Effector memory CD4-positive, alpha-beta T cell (primary cell): ENCODE measurements around the gene IRS2.

Source experiments
- DNase-seq, 3 donors: peaks; one replicate each; pipeline ENCODE4 v3.0.0-alpha.2; 2020
- H3K27ac ChIP-seq: 2 replicates; pipeline ENCODE4 v1.7.0; 2013; ENCODE audit warnings: mild to moderate bottlenecking, low read length, moderate library complexity; ENCODE audit not compliant: insufficient read depth, poor library complexity, severe bottlenecking
- H3K27me3 ChIP-seq: replicated peaks from 2 replicates; pipeline ENCODE4 v1.7.0; 2013; ENCODE audit warnings: mild to moderate bottlenecking, low read length; ENCODE audit not compliant: insufficient read depth, control insufficient read depth, poor library complexity, severe bottlenecking
- H3K36me3 ChIP-seq: 2 replicates; pipeline ENCODE4 v1.7.0; 2013; ENCODE audit warnings: mild to moderate bottlenecking, low read length, moderate library complexity; ENCODE audit not compliant: control insufficient read depth, insufficient read depth
- H3K4me1 ChIP-seq: 2 replicates; pipeline ENCODE4 v1.7.0; 2013; ENCODE audit warnings: low read length, mild to moderate bottlenecking; ENCODE audit not compliant: control insufficient read depth, insufficient read depth, poor library complexity, severe bottlenecking
- H3K4me3 ChIP-seq: 2 replicates; pipeline ENCODE4 v1.7.0; 2013; ENCODE audit warnings: low read length, low read depth, mild to moderate bottlenecking; ENCODE audit not compliant: insufficient read depth, poor library complexity, severe bottlenecking
- H3K9me3 ChIP-seq: 2 replicates; pipeline ENCODE4 v1.7.0; 2013; ENCODE audit warnings: mild to moderate bottlenecking, low read length, moderate library complexity; ENCODE audit not compliant: control insufficient read depth

IRS2 gene

DNA sequence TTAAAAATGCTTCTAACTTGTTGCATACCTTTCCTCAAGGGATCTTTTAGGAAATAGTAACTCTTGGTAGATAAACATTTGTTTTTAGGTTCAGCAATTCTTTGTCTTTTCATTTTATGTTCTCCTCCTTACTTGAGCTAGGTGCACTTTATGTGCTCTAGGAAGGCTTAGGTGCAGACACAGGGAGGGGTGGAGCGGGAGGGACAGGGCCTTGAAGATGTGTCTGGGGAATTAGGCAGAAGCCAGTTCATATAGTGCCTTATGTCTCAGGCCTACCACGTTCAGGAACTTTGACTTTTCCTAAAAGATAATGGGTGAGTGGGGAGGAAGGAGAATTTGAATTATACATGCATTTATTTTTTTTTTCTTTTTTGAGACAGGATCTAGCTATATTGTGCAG is 37.7 kb downstream of the IRS2 start:
- no peak for DNase-seq
- H3K9me3 ChIP-seq = no peaks in the 10 kb centered on the region
- H3K36me3 ChIP-seq = no peaks in the 10 kb centered on the region
- no peak overlapping the region for H3K27ac ChIP-seq
- peaks cover 3% of the 10 kb centered on the region for H3K4me1 ChIP-seq
- H3K4me3 ChIP-seq = no peak overlapping the region
- no peaks in the 10 kb centered on the region for H3K27me3 ChIP-seq

DNA sequence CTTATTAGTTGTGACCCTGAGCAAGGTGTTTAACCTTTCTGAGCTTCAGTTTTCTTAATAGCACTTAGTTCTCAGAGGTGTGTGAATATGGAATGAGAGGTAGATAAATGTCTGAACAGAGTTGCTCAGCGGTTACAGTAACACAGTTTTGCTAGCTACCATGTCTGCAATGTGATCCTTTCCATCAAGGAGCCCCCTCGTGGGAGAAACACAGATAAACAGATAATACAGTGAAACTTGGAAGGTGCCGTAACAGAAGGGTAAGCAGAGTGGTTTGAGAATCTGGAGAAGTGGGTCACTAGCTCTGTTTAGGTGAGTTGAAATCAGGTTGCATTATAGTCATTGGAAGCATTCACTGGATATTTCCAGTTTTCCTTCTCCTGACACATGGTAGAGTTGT is 38.9 kb downstream of the IRS2 start:
- Histone ChIP-seq H3K4me3 (no peak overlapping the region), H3K36me3 (no peaks in the 10 kb centered on the region), H3K9me3 (no peaks in the 10 kb centered on the region), H3K27me3 (no peaks in the 10 kb centered on the region), H3K27ac (no peak overlapping the region), H3K4me1 (peaks cover 3% of the 10 kb centered on the region)
- DNase-seq = no peak

- Histone ChIP-seq H3K36me3 (no peaks in the 10 kb centered on the region), H3K9me3 (no peaks in the 10 kb centered on the region), H3K4me1 (peaks cover 3% of the 10 kb centered on the region), H3K27me3 (no peaks in the 10 kb centered on the region), H3K27ac (no peak overlapping the region), H3K4me3 (no peak overlapping the region)
- DNase-seq = no peak
These were observed 40.0 kb downstream of the IRS2 start for GRCh38 chr13:109746364-109746763.

- no peaks in the 10 kb centered on the region for H3K36me3 ChIP-seq
These were observed 40.7 kb downstream of the IRS2 start for GRCh38 chr13:109745702-109746101.

GRCh38 chr13:109745060-109745459 is 41.3 kb downstream of the IRS2 start:
- no peaks in the 10 kb centered on the region for H3K9me3 ChIP-seq
- no peak overlapping the region for H3K27ac ChIP-seq
- no peaks in the 10 kb centered on the region for H3K36me3 ChIP-seq
- DNase-seq = no peak
- no peak overlapping the region for H3K4me3 ChIP-seq
- no peaks in the 10 kb centered on the region for H3K27me3 ChIP-seq
- H3K4me1 ChIP-seq = peaks cover 3% of the 10 kb centered on the region

More at GRCh38 chr13:109745702-109746101, 40.7 kb downstream of the IRS2 start:
- H3K4me1 ChIP-seq = peaks cover 3% of the 10 kb centered on the region
- no peaks in the 10 kb centered on the region for H3K9me3 ChIP-seq
- no peak overlapping the region for H3K27ac ChIP-seq
- no peak overlapping the region for H3K4me3 ChIP-seq
- no peaks in the 10 kb centered on the region for H3K27me3 ChIP-seq
- no peak for DNase-seq

DNA sequence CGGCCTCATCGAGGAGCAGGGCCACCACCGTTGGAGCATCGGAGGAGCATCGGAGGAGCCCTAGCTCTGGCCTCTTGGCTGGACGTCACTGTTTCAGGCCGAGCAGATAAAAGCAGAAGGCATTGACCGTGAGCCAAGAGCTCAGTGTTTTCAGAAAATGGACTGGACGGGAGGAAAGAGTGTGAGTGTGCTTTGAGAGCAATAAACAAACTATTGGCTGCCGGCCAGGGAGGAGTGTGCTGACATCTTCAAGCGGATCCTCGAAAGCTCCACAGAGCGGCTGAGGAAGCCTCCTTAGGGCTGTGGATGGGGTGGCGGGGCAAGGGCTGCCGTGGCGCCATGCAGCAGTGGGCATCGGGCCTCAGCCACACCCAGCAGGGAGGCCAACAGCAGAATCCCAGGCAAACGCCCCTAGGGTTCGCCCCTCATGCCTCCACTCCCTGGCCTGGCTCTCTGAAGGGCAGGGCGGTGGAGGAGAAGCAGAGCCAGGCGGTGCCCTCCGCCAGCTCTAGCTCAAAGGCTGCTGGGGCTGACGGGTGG is 41.8 kb downstream of the IRS2 start:
- no peak overlapping the region for H3K4me3 ChIP-seq
- DNase-seq = no peak

DNA sequence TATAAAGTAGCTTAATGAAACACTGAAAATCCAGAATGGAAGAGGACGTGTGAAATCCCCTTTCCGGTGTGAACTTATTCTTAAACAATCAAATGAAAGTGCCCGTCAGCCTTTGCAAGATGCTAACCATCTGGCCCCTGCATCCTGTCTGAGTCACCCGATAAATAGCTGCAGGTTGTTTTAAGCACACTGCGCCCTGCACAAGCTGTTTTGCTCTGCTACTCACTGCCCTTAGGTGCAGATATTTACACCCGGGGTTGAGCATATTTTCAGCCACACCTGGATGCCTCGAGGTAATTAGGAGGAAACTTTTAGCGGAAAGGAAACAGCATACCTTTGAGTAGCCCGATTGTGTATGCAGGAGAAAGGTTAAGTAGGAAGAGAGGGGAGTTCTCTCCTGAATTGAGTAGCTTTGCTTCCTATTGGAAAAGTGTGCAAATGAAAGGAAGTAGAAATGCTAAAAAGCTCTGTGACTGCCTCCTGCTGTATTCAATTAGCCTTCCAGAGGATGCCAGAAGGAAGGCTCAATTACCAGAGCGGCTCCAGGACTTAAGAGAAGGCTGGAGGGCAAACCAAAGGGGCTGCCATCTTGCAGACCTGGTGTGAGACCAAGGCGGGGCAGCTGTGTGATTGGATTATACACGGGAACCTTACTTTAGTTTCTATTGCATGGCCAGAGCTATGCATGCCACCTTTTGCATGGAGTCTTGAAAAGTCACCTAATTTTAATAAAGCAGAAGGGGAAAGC is 42.5 kb downstream of the IRS2 start:
- no peak overlapping the region for H3K4me3 ChIP-seq
- DNase-seq = no peak
- no peaks in the 10 kb centered on the region for H3K9me3 ChIP-seq

More for the DNA sequence above, 41.8 kb downstream of the IRS2 start:
- H3K27me3 ChIP-seq = no peaks in the 10 kb centered on the region
- H3K9me3 ChIP-seq = no peaks in the 10 kb centered on the region
- no peak overlapping the region for H3K27ac ChIP-seq
- no peaks in the 10 kb centered on the region for H3K36me3 ChIP-seq
- H3K4me1 ChIP-seq = peaks cover 3% of the 10 kb centered on the region

GRCh38 chr13:109741966-109742365 is 44.4 kb downstream of the IRS2 start:
- H3K27me3 ChIP-seq = no peaks in the 10 kb centered on the region
- H3K4me3 ChIP-seq = no peak overlapping the region
- no peak for DNase-seq
- peaks cover 3% of the 10 kb centered on the region for H3K4me1 ChIP-seq
- no peaks in the 10 kb centered on the region for H3K36me3 ChIP-seq
- H3K27ac ChIP-seq = no peak overlapping the region
- H3K9me3 ChIP-seq = no peaks in the 10 kb centered on the region

More for the DNA sequence above, 42.5 kb downstream of the IRS2 start:
- Histone ChIP-seq H3K27ac (no peak overlapping the region), H3K4me1 (peaks cover 3% of the 10 kb centered on the region), H3K27me3 (no peaks in the 10 kb centered on the region), H3K36me3 (no peaks in the 10 kb centered on the region)

- H3K27ac ChIP-seq = no peak overlapping the region
- no peaks in the 10 kb centered on the region for H3K27me3 ChIP-seq
- no peaks in the 10 kb centered on the region for H3K36me3 ChIP-seq
- H3K4me3 ChIP-seq = no peak overlapping the region
- H3K9me3 ChIP-seq = no peaks in the 10 kb centered on the region
- no peak for DNase-seq
- peaks cover 3% of the 10 kb centered on the region for H3K4me1 ChIP-seq
These were observed 45.7 kb downstream of the IRS2 start for GRCh38 chr13:109740721-109741120.

DNA sequence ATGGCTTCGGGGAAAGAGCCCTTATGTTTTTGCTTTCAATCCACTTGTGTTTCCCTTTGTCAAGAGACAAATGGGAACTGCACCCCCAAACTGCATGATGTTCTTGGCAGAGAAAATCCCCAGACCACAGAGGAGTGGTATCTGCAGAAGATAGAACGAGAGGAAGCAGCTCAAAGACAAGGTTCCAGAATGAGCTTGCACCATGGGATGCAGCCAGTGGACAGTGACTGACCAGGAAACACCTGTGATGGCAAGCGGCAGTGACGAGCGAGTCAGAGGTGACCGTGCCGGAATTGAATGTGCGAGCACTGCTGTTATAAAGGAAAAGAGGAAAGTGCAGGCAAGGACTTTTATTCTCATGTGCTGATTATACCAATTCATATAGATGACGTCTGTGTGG is 46.3 kb downstream of the IRS2 start:
- no peak for DNase-seq
- no peak overlapping the region for H3K27ac ChIP-seq
- H3K9me3 ChIP-seq = no peaks in the 10 kb centered on the region
- peaks cover 3% of the 10 kb centered on the region for H3K4me1 ChIP-seq
- H3K36me3 ChIP-seq = no peaks in the 10 kb centered on the region
- H3K4me3 ChIP-seq = no peak overlapping the region
- H3K27me3 ChIP-seq = no peaks in the 10 kb centered on the region
